Measurements from ENCODE around the gene SLC12A8. TPM values are rescaled to one million over a fixed set of nuclear protein-coding genes. Genes with fewer than 3 reads are reported as not detected.
"Not testable (repeated sequence)": the region's sequence is repeated elsewhere in the genome, so short reads cannot be mapped to it uniquely, and the experiment has no call there.

SLC12A8 gene
- total RNA-seq, 2 experiments from 2014 or later = 1.1 to 1.6 TPM

- no peak overlapping the region for H3K4me3 Mint-ChIP-seq
- intact Hi-C loops (cut with micrococcal nuclease) = no loop called here
- no peaks in the 10 kb centered on the region for H3K9me3 Mint-ChIP-seq
- no peak overlapping the region for H3K27ac Mint-ChIP-seq
- ChIA-PET CTCF (interaction anchor here (1.0 kb wide), 1 partner anchor 9 kb away, joined by 3 read pairs; no protein-coding TSS in a partner anchor), POLR2A (interaction anchor here (0.6 to 0.7 kb wide), 2 partner anchors 16 to 138 kb away, joined by 3 to 4 read pairs; no protein-coding TSS in a partner anchor)
- DNase-seq (no peak), ATAC-seq (no peak)
- no peaks in the 10 kb centered on the region for H3K4me1 Mint-ChIP-seq (ENCODE audit: low read depth)
- TF ChIP-seq CTCF (IDR thresholded peaks at IDR 0.05) = no peak
- peaks cover 2% of the 10 kb centered on the region for H3K27me3 Mint-ChIP-seq
- no peaks in the 10 kb centered on the region for H3K36me3 Mint-ChIP-seq (ENCODE audit: low read depth)
Measured at GRCh38 chr3:125083776-125084175, 128.8 kb downstream of the SLC12A8 start.

- H3K9me3 Mint-ChIP-seq; ATAC-seq; H3K4me1 Mint-ChIP-seq (ENCODE audit: low read depth); H3K27ac Mint-ChIP-seq; DNase-seq; H3K36me3 Mint-ChIP-seq (ENCODE audit: low read depth); CTCF ChIA-PET; POLR2A ChIA-PET; intact Hi-C loops (cut with micrococcal nuclease); H3K27me3 Mint-ChIP-seq; H3K4me3 Mint-ChIP-seq: not testable (repeated sequence)
Measured at GRCh38 chr3:125082339-125082738, 130.2 kb downstream of the SLC12A8 start.

GRCh38 chr3:125080077-125080476, 132.5 kb downstream of the SLC12A8 start:
- no peak for ATAC-seq
- intact Hi-C loops (cut with micrococcal nuclease) = no loop called here
- Mint-ChIP-seq H3K4me1 (ENCODE audit: low read depth) (peaks cover 8% of the 10 kb centered on the region), H3K9me3 (no peaks in the 10 kb centered on the region), H3K27ac (no peak overlapping the region), H3K36me3 (ENCODE audit: low read depth) (no peaks in the 10 kb centered on the region), H3K27me3 (peaks cover 2% of the 10 kb centered on the region), H3K4me3 (no peak overlapping the region)
- CTCF ChIA-PET = no interaction called here
- TF ChIP-seq CTCF (IDR thresholded peaks at IDR 0.05) = no peak
- DNase-seq = no peak
- POLR2A ChIA-PET = interaction anchor here (0.6 to 1.2 kb wide), 2 partner anchors 444 to 1535 kb away, joined by 3 read pairs; no protein-coding TSS in a partner anchor

- ATAC-seq = no peak
- peaks cover 8% of the 10 kb centered on the region for H3K4me1 Mint-ChIP-seq (ENCODE audit: low read depth)
- DNase-seq = no peak
- no peak overlapping the region for H3K4me3 Mint-ChIP-seq
- no peak for TF ChIP-seq CTCF (IDR thresholded peaks at IDR 0.05)
- H3K9me3 Mint-ChIP-seq = no peaks in the 10 kb centered on the region
- CTCF ChIA-PET = no interaction called here
- POLR2A ChIA-PET = interaction anchor here (0.6 to 1.2 kb wide), 2 partner anchors 445 to 1535 kb away, joined by 3 read pairs; no protein-coding TSS in a partner anchor
- no peaks in the 10 kb centered on the region for H3K36me3 Mint-ChIP-seq (ENCODE audit: low read depth)
- no peak overlapping the region for H3K27ac Mint-ChIP-seq
- peaks cover 2% of the 10 kb centered on the region for H3K27me3 Mint-ChIP-seq
- intact Hi-C loops (cut with micrococcal nuclease) = no loop called here
Measured at GRCh38 chr3:125079675-125080045, 132.9 kb downstream of the SLC12A8 start.

- CTCF ChIA-PET = no interaction called here
- ATAC-seq (no peak), DNase-seq (no peak)
- POLR2A ChIA-PET = interaction anchor here (0.6 to 1.2 kb wide), 2 partner anchors 445 to 1534 kb away, joined by 3 read pairs; no protein-coding TSS in a partner anchor
- H3K9me3 Mint-ChIP-seq = no peaks in the 10 kb centered on the region
- H3K27ac Mint-ChIP-seq = no peak overlapping the region
- TF ChIP-seq CTCF (IDR thresholded peaks at IDR 0.05) = no peak
- H3K4me3 Mint-ChIP-seq = no peak overlapping the region
- no peaks in the 10 kb centered on the region for H3K36me3 Mint-ChIP-seq (ENCODE audit: low read depth)
- peaks cover 8% of the 10 kb centered on the region for H3K4me1 Mint-ChIP-seq (ENCODE audit: low read depth)
- peaks cover 2% of the 10 kb centered on the region for H3K27me3 Mint-ChIP-seq
- intact Hi-C loops (cut with micrococcal nuclease) = no loop called here
Measured at GRCh38 chr3:125078951-125079674, 133.4 kb downstream of the SLC12A8 start.
